Skeletal muscle satellite cell (primary cell): Measurements from ENCODE around the gene SCUBE1.
A peak's percentile ranks its signal among the peaks of the same experiment; 100 is the strongest.

Experiments used
- H3K27me3 ChIP-seq: 2 replicates; pipeline ENCODE4 v1.7.0; 2013; ENCODE audit warnings: low read length; ENCODE audit not compliant: control insufficient read depth, insufficient read depth
- H3K36me3 ChIP-seq: 2 replicates; pipeline ENCODE4 v1.7.0; 2013; ENCODE audit warnings: mild to moderate bottlenecking, control low read depth, low read length; ENCODE audit not compliant: insufficient read depth
- H3K4me1 ChIP-seq: 2 replicates; pipeline ENCODE4 v1.7.0; 2013; ENCODE audit warnings: low read length; ENCODE audit not compliant: control insufficient read depth, insufficient read depth
- H3K4me2 ChIP-seq: 2 replicates; pipeline ENCODE4 v1.7.0; 2013; ENCODE audit warnings: mild to moderate bottlenecking, low read length
- H3K4me3 ChIP-seq: 2 replicates; pipeline ENCODE4 v1.7.0; 2013; ENCODE audit warnings: low read length
- H3K9ac ChIP-seq: 2 replicates; pipeline ENCODE4 v1.7.0; 2013; ENCODE audit warnings: mild to moderate bottlenecking, low read depth, low read length, moderate library complexity
- H3K9me3 ChIP-seq: replicated peaks from 2 replicates; pipeline ENCODE4 v1.7.0; 2013; ENCODE audit warnings: mild to moderate bottlenecking, control low read depth, low read length

SCUBE1 gene

DNA sequence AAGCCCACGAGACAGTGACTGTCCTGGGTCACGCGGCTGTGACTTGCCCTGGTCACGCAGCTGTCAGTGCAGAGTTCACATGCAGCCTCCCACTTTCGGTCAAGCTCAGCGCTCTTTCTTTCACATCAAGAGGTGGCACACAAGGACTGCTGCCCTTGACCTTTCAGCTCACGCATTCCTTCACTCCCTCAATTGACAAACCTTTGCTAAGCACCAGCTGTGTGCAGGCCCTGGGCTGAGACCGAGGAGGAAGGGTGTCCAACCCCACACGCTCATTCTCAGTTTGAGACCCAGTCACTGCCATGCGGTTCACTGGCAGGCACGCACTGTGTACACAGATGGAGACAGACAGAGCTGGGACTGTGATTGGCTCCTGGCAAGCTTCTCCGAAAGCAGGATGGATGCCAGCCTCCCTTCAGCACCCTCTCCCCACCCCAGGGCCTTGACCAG is 70.3 kb downstream of the SCUBE1 start:
- Histone ChIP-seq H3K4me1 (no peaks in the 10 kb centered on the region), H3K36me3 (no peaks in the 10 kb centered on the region), H3K27me3 (peaks cover 54% of the 10 kb centered on the region), H3K9ac (no peak overlapping the region), H3K4me2 (no peak overlapping the region), H3K4me3 (no peak overlapping the region), H3K9me3 (no peaks in the 10 kb centered on the region)

DNA sequence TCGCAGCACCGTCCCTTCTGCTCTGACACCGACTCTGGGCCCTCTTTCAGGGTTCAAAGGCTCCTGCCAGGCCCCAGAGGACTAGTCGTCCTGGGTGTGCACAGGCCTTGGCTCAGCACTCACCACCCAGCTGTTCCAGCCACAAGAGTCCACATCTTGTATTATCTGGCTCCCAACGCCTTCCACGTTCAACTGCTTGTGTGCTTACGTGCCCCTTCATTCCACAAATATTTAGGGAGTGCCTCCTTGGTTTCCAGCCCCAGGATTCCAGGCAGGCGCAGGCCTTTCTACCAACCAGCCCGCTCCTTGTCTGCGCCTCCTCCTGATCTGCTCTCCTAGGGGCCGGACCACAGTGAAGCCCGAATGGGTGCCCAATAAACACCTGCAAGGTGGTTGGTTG is 70.9 kb downstream of the SCUBE1 start:
- Histone ChIP-seq H3K9ac (no peak overlapping the region), H3K36me3 (no peaks in the 10 kb centered on the region), H3K4me1 (no peaks in the 10 kb centered on the region), H3K27me3 (peaks cover 60% of the 10 kb centered on the region), H3K9me3 (no peaks in the 10 kb centered on the region), H3K4me2 (no peak overlapping the region), H3K4me3 (no peak overlapping the region)

DNA sequence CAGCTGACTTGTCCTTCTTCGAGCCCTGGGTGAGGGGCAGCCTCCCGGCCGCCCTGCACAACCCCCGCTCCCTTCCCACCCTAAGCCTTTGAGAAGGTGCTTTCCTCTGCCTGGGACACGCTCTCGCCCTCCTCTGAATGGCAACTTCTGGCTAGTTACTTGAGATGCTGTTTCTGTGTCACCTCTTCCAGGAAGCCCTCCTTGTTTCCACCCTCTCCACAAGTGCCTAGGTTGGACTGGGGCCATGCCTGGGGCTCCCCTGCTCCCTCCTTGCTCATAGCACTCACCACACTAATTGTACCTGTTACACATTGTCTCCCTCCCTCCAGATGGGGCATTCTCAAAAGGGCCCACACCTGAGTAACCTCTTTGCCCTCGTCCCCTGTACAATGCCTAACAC is 72.2 kb downstream of the SCUBE1 start:
- H3K27me3 ChIP-seq = peaks cover 61% of the 10 kb centered on the region
- H3K4me2 ChIP-seq = no peak overlapping the region
- no peaks in the 10 kb centered on the region for H3K36me3 ChIP-seq
- H3K9me3 ChIP-seq = no peaks in the 10 kb centered on the region
- no peak overlapping the region for H3K9ac ChIP-seq
- no peaks in the 10 kb centered on the region for H3K4me1 ChIP-seq
- H3K4me3 ChIP-seq = no peak overlapping the region

DNA sequence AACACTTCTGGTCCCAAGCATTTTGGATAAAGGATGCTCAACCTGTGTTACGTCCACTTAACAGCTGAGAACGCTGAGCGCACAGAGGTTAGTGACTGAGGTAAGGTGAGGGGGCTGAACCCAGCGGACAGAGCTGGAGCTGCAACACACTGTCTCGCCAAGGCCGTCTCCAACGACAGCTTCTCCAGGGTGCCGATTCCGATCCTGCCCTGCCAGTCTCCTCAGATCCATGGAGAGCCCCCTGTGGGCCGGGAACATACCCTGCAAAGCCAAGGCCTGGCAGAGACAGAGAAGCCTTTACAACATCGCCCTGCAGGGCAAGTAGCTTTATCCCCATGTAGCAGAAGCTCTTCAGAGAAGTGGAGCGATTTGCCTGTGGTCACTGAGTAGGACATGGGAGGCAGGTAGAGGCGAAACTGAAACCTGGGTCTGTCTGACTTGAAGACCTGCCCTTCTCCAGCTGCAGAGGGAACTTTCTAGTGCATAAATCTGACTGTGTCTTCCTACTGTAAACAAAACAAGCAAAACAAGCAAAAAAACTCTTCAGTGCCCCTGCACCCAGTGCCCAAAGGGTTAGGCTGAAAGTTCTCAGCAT is 72.8 kb downstream of the SCUBE1 start:
- Histone ChIP-seq H3K27me3 (peaks cover 59% of the 10 kb centered on the region), H3K9me3 (no peaks in the 10 kb centered on the region), H3K9ac (no peak overlapping the region), H3K4me3 (no peak overlapping the region), H3K4me1 (no peaks in the 10 kb centered on the region), H3K36me3 (no peaks in the 10 kb centered on the region), H3K4me2 (no peak overlapping the region)

DNA sequence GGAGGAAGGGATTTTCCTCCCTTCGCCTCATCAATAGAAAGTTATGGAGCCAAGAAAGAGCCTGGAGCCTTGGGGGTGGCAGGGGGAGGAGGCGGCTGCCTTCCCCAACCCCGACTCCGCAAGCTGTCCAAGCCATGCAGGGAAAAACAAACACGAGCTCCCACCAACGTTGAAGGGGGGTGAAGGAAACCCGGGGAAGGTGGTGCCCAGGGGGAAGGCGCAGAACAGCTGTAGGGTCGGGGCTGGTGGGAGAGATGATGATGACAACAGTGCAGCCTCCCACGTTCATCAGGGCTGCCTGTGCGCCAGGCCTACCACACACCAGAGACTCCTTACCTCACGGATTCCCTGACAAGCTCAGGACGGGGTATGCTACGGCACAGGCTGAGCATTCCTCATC is 73.5 kb downstream of the SCUBE1 start:
- H3K4me3 ChIP-seq = no peak overlapping the region
- no peak overlapping the region for H3K4me2 ChIP-seq
- H3K9ac ChIP-seq = no peak overlapping the region
- no peaks in the 10 kb centered on the region for H3K36me3 ChIP-seq
- H3K9me3 ChIP-seq = no peaks in the 10 kb centered on the region
- H3K4me1 ChIP-seq = no peaks in the 10 kb centered on the region
- H3K27me3 ChIP-seq = peaks cover 63% of the 10 kb centered on the region

DNA sequence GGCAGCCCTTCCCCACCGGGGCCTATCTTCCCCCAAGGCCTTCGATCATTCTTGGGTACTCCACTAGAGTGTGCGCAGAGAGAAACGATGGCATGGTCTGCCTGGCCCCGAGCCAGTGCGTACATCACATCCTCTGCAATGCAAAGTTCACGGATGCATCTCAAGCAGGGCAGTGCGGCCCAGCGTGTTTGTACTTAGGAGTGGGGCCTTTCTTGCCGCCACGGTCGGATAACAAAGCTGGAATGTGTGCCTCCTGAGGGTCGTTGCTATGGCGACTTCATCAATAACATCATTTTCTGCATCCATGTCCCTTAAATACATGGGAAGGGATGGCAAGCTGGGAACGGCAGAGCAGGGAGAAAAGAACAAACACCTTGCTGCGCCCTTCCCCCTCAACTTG is 73.9 kb downstream of the SCUBE1 start:
- Histone ChIP-seq H3K4me3 (no peak overlapping the region), H3K9me3 (no peaks in the 10 kb centered on the region), H3K27me3 (peaks cover 67% of the 10 kb centered on the region), H3K4me2 (no peak overlapping the region), H3K36me3 (no peaks in the 10 kb centered on the region), H3K9ac (no peak overlapping the region), H3K4me1 (peaks cover 4% of the 10 kb centered on the region)

DNA sequence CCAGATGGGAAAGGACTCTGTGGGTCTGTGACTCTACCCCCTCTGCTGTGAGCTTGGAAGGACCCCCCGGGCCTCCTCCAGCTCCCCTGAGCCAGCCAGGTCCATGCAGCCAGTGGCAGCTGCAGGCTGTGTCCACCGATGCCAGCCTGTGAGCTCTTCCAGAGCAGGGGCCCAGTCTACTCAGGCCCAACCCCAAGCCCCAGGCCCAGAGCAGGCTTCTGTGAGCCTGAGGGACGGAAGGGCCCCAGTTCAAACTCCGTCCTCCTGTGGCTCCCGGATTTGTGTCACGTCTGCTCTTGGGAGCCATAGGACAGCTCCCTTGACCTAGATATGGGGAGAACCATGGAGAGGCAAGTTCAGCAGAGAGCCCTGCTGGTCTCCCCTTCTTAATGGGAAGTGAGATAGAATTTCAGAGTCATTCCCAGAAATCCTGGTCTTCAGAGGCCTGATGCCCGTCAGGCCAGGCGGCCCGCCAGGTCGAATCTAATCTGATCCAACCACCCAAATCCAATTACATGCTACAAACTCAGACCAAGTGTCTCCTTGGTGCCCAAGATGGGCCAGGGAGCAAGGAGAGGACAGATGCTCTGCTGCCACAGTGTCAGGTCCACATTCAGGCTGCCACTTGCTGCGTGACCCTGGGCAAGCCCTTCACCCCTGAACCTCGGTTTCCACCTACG is 75.1 kb downstream of the SCUBE1 start:
- Histone ChIP-seq H3K9ac (no peak overlapping the region), H3K4me2 (no peak overlapping the region), H3K27me3 (peaks cover 77% of the 10 kb centered on the region), H3K4me3 (no peak overlapping the region), H3K9me3 (no peaks in the 10 kb centered on the region), H3K4me1 (peaks cover 10% of the 10 kb centered on the region), H3K36me3 (no peaks in the 10 kb centered on the region)

DNA sequence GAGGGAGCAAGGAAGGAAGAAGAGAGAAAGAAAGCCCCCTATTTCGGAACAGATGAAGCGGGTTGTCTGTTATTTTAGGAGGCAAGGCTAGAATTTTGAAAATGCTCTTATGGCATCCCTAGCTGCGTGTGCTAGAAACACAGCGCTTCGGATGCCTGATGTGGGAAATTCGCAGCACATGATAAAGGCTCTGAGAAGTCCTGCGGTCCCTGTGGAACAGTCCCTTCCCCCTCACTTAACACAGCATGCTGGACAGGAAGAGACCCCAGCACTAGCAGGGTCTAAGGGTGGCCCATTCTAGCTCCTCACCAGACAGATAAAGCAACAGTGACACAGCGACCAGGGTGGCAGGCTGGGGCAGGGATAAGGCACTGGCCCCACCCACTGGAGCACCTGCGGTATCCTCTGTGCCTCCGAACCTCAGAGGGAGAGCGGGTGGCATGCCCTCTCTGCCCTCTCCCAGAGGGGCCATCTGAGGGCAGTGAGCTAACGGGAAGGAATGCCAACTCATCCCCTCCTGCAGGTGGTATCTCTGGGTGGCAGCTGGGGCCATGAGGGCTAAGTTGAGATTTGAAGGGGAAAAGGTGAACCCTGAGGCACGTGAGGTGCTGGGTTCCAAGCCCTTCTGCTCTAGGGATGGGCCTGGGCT is 75.7 kb downstream of the SCUBE1 start:
- Histone ChIP-seq H3K9ac (no peak overlapping the region), H3K36me3 (no peaks in the 10 kb centered on the region), H3K27me3 (peaks cover 77% of the 10 kb centered on the region), H3K4me3 (no peak overlapping the region), H3K4me2 (no peak overlapping the region), H3K9me3 (no peaks in the 10 kb centered on the region), H3K4me1 (peaks cover 10% of the 10 kb centered on the region)

DNA sequence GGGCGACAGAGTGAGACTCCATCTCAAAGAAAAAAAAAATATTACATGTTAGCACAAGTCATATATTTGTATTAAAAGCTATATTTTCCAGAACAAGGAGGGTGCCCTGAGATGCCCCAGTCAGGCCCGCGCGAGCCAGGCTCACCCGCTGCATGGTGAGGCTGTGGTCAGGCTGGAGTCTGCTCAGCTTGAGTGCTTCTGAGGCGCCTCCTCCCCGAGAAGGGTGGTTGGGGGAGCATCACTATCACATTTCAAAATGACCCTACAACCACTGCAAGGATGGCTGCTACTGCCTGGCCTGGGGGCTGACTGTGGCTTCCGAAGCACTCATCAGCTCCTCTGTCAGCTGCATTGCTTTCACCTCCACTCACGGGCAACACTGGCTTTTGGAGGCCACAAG is 77.1 kb downstream of the SCUBE1 start:
- Histone ChIP-seq H3K4me3 (no peak overlapping the region), H3K4me2 (no peak overlapping the region), H3K36me3 (no peaks in the 10 kb centered on the region), H3K9ac (no peak overlapping the region), H3K4me1 (peaks cover 10% of the 10 kb centered on the region), H3K27me3 (peaks cover 81% of the 10 kb centered on the region), H3K9me3 (no peaks in the 10 kb centered on the region)

DNA sequence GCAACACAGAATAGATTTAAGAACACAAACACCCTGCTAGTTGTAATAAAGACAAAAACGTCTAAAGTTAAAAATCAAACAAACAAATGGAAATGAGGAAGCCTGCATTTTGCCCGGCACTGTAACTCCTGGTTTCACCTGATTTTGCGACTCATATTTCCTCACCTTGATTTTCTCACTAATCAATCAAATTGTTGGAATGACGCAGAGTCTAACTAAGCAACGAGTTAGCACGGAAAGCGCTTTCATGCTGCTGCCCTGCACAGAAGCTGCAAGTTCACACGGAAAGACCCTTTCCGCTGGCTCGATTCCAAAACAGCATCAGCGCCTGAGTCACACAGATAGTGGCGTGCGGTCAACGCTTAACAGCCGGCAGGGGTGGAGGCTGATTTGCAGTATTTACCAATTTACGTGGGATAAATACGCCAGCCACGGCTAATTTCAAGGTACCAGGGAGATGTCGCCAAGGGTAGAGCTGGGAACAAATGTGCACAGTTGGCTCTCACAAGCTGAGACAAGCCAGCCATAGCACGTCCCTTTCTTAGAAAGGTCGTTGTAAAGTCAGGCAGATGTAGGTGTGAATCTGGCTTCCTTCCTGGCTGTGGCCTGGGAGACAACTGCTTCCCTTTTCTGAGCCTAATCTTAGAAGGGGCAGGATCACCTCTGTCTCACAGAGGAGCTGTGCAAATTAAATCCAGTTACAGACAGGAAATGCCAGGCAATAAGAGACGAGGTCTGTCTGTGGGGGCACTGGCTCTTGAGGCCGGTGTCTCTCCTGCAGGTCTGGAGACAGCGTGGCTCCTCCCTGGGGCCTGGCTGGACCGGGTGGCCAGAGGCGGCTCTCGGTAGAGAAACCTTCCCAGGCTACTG is 79.3 kb downstream of the SCUBE1 start:
- H3K4me2 ChIP-seq = peak overlapping the region; percentile 54
- no peak overlapping the region for H3K4me3 ChIP-seq
- H3K36me3 ChIP-seq = no peaks in the 10 kb centered on the region
- H3K9me3 ChIP-seq = no peaks in the 10 kb centered on the region
- no peak overlapping the region for H3K9ac ChIP-seq
- H3K27me3 ChIP-seq = peaks cover 86% of the 10 kb centered on the region
- H3K4me1 ChIP-seq = peaks cover 10% of the 10 kb centered on the region

DNA sequence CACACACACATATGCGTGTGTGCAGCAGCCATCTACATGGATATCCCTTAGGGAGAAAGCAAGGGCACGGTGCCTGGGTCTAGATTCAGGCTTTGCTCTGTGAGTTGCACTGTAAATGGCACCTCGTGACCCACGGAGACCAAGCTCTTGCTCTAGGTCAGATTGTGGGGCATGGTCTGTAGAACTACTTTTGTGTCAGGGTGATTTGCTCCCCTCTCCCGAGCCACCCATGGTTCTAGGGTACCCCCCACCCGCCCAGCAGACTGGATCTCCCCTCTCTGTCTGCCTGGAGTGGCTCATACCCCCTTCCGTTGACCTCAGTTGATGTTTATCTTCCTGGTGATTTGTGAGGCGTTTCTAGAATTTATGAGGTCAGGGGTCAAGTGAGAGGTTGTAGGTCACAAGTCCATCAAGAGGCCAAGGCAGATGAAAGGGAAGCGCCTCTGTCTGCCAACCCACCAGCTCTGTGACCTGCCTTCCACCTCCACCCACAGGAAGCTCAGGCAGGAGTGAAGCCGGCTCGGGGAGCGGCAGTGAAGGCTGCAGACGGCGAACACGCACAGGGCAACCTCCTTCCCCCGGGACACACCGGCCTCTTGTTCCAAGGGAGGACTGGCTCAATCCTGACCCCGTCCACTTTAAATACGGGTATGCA is 80.1 kb downstream of the SCUBE1 start:
- Histone ChIP-seq H3K4me1 (peaks cover 10% of the 10 kb centered on the region), H3K9ac (no peak overlapping the region), H3K36me3 (no peaks in the 10 kb centered on the region), H3K4me2 (no peak overlapping the region), H3K9me3 (no peaks in the 10 kb centered on the region), H3K27me3 (peaks cover 85% of the 10 kb centered on the region), H3K4me3 (no peak overlapping the region)
